Prostate gland (tissue), 2 donors: ENCODE measurements around the gene PSMG4. TPM values are rescaled to one million over a fixed set of nuclear protein-coding genes. Genes with fewer than 3 reads are reported as not detected.

Source experiments
- DNase-seq: peaks from one replicate; pipeline ENCODE4 v3.0.0-alpha.2; 2019; ENCODE audit warnings: low spot score
- H3K27ac ChIP-seq, 2 donors: fragments of 200-600 bp; sonication (generic); 2 replicates each; pipeline ENCODE4 v1.5.1; 2017 to 2019
- H3K27me3 ChIP-seq: fragments of 200-600 bp; sonication (generic); replicated peaks from 2 replicates; pipeline ENCODE4 v1.5.1; 2019; ENCODE audit not compliant: insufficient read depth
- H3K36me3 ChIP-seq, 2 donors: fragments of 200-600 bp; sonication (generic); 1 replicate in 1 of 2; 2 replicates in 1 of 2; pipeline versions ENCODE4 v1.5.1 to v1.8.1; 2017 to 2019
- H3K4me1 ChIP-seq: fragments of 200-600 bp; sonication (generic); replicated peaks from 2 replicates; pipeline ENCODE4 v1.5.1; 2019
- H3K4me3 ChIP-seq, 2 donors: fragments of 200-600 bp; sonication (generic); 2 replicates each; pipeline ENCODE4 v1.5.1; 2017 to 2019
- H3K9me3 ChIP-seq: fragments of 200-600 bp; sonication (generic); 2 replicates; pipeline ENCODE4 v1.5.1; 2017
- CTCF ChIP-seq, 4 experiments: fragments of 200-600 bp in 2 of 4; fragments of 450-650 bp in 2 of 4; sonication (generic) in 2 of 4; IDR thresholded peaks; 1 replicate in 3 of 4; 2 replicates in 1 of 4; pipeline ENCODE4 v1.5.1; 2016 to 2019; ENCODE audit warnings: antibody characterized with exemption in 4 of 4, mild to moderate bottlenecking in 2 of 4, moderate library complexity in 2 of 4
- POLR2A ChIP-seq: fragments of 450-650 bp; IDR thresholded peaks from one replicate; pipeline ENCODE4 v1.6.1; 2016; ENCODE audit warnings: antibody characterized with exemption, mild to moderate bottlenecking
- POLR2AphosphoS5 ChIP-seq: sonication (generic); formaldehyde crosslinking; IDR thresholded peaks from one replicate; pipeline ENCODE4 v1.6.1; 2017; ENCODE audit warnings: antibody characterized with exemption
- WGBS: methylation state at CpG from one replicate; pipeline ENCODE4 v1.1.5; 2018; 5-methylcytosine and 5-hydroxymethylcytosine counted together
- intact Hi-C: fragments of 100-400 bp; cut with DNase I; formaldehyde crosslinking; loops from one replicate; pipeline ENCODE4 v1.14.2; 2022
- total RNA-seq, 2 donors: library from RNA; depleted of rRNA; stranded (reverse); fragments of >200 nt; gene quantifications; one replicate each; pipeline ENCODE4 v1.1.0, GENCODE V29; 2016

Gene PSMG4
- total RNA-seq, 2 donors from 2014 or later, result 20.8 to 30.1 TPM

- Histone ChIP-seq H3K27me3 (no peaks in the 10 kb centered on the region), H3K9me3 (no peaks in the 10 kb centered on the region), H3K27ac (no peak overlapping the region), H3K36me3 (no peaks in the 10 kb centered on the region), H3K4me3 (no peak overlapping the region), H3K4me1 (no peaks in the 10 kb centered on the region)
- 94% methylated on average over 32 of the region's 32 CpGs for whole genome bisulfite sequencing
- intact Hi-C loops, result no loop called here
- TF ChIP-seq POLR2AphosphoS5 (no peak), CTCF (IDR thresholded peaks at IDR 0.05) (no peak), POLR2A (no peak)
- no peak for DNase-seq
These were observed 33.9 kb downstream of the PSMG4 start for GRCh38 chr6:3292431-3293197.

- Histone ChIP-seq H3K4me3 (no peak overlapping the region), H3K4me1 (no peaks in the 10 kb centered on the region), H3K27me3 (no peaks in the 10 kb centered on the region), H3K9me3 (no peaks in the 10 kb centered on the region), H3K27ac (no peak overlapping the region), H3K36me3 (no peaks in the 10 kb centered on the region)
- intact Hi-C loops, result no loop called here
- DNase-seq, result no peak
- 90% methylated on average over 26 of the region's 26 CpGs for WGBS
- TF ChIP-seq POLR2A, result no peak
- TF ChIP-seq POLR2AphosphoS5, result no peak
- TF ChIP-seq CTCF (IDR thresholded peaks at IDR 0.05), result no peak
These were observed 34.8 kb downstream of the PSMG4 start for GRCh38 chr6:3293271-3294155.

- intact Hi-C loops, result no loop called here
- H3K27ac ChIP-seq, result no peak overlapping the region
- 90% methylated on average over 8 of the region's 8 CpGs for WGBS
- H3K9me3 ChIP-seq, result no peaks in the 10 kb centered on the region
- DNase-seq, result no peak
- H3K27me3 ChIP-seq, result no peaks in the 10 kb centered on the region
- no peak overlapping the region for H3K4me3 ChIP-seq
- no peaks in the 10 kb centered on the region for H3K36me3 ChIP-seq
- no peaks in the 10 kb centered on the region for H3K4me1 ChIP-seq
- TF ChIP-seq POLR2A (no peak), CTCF (IDR thresholded peaks at IDR 0.05) (no peak), POLR2AphosphoS5 (no peak)
These were observed 35.6 kb downstream of the PSMG4 start for GRCh38 chr6:3294396-3294795.

- Histone ChIP-seq H3K4me3 (no peak overlapping the region), H3K27ac (no peak overlapping the region), H3K4me1 (no peaks in the 10 kb centered on the region), H3K36me3 (no peaks in the 10 kb centered on the region), H3K9me3 (no peaks in the 10 kb centered on the region), H3K27me3 (no peaks in the 10 kb centered on the region)
- 76% methylated on average over 29 of the region's 29 CpGs for WGBS
- DNase-seq, result no peak
- TF ChIP-seq CTCF (IDR thresholded peaks at IDR 0.05) (no peak), POLR2AphosphoS5 (no peak), POLR2A (no peak)
- intact Hi-C loops, result no loop called here
These were observed 36.4 kb downstream of the PSMG4 start for GRCh38 chr6:3294921-3295871.
